Spleen (tissue), 7 donors: Measurements from ENCODE around the gene GNS.

Experiments
- CTCF ChIP-seq, 11 experiments: fragments of 200-600 bp in 7 of 11; fragments of 450-650 bp in 4 of 11; sonication (generic) in 4 of 11; IDR thresholded peaks in 8 of 11; conservative IDR thresholded peaks in 3 of 11; 1 replicate in 7 of 11; 2 replicates in 4 of 11; pipeline versions ENCODE4 v1.4.0 to v1.8.0; 2016 to 2021; ENCODE audit warnings: antibody characterized with exemption in 11 of 11, inconsistent platforms in 4 of 11, mild to moderate bottlenecking in 1 of 11
- POLR2A ChIP-seq, 3 donors: fragments of 450-650 bp; IDR thresholded peaks; one replicate each; pipeline ENCODE4 v1.5.1; 2017; ENCODE audit warnings: antibody characterized with exemption in 3 of 3, mild to moderate bottlenecking in 1 of 3
- donor health status: DM: no; HTN: no; CAD: no; lungs with moderate emphysema.
- donor health status: DM: no; HTN: no; CAD: no.
- donor health status: DM: no; HTN: no; CAD: no.

GRCh38 chr12:64760808-64761573 lies 1.8 kb upstream of the GNS start:
- TF ChIP-seq POLR2A (IDR thresholded peaks at IDR 0.05) (no peak), CTCF (IDR thresholded peaks at IDR 0.05 in 8 of 11, conservative IDR thresholded peaks at IDR 0.05 in 3 of 11) (no peak)
